Activated CD4-positive, alpha-beta T cell treated with anti-CD3 and anti-CD28 coated beads for 24 hours (primary cell): ENCODE data around the gene CKLF.

ENCODE experiments used
- DNase-seq, 2 donors: peaks; one replicate each; pipeline ENCODE4 v3.0.0-alpha.2; 2020; ENCODE audit warnings: low read depth in 2 of 2

CKLF gene

DNA sequence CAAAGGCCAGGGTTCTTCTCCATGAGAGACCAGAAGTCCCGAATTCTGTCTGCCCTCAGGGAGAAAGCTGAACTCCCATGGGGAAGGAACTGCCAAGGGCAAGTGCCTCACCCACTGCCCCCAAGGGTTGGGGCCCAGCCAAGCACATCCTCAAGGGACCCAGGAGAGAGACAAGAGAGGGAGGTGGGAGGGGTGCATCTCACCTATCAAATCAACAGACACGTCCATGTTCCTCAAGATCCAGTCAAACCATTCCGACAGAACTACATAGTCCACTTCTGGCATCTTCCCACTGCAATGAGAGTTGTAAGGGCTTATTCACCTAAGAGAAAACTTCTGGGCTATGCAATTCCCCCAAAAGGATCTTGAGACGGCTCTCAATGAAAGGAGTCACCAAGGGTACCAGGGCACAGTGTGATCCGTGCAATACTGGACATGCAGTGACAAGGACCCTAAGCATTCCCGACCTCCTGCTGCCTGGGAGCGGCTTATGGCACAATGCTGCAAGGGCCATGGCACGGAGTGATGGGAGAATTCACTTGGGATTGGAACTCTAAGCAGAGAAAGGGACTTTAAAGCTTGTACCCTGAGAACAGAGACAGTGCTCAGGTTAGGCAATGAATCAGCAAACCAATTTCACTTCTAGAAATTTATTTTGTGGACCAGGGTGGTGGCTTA is 34.7 kb upstream of the CKLF start:
- no peak for DNase-seq

DNA sequence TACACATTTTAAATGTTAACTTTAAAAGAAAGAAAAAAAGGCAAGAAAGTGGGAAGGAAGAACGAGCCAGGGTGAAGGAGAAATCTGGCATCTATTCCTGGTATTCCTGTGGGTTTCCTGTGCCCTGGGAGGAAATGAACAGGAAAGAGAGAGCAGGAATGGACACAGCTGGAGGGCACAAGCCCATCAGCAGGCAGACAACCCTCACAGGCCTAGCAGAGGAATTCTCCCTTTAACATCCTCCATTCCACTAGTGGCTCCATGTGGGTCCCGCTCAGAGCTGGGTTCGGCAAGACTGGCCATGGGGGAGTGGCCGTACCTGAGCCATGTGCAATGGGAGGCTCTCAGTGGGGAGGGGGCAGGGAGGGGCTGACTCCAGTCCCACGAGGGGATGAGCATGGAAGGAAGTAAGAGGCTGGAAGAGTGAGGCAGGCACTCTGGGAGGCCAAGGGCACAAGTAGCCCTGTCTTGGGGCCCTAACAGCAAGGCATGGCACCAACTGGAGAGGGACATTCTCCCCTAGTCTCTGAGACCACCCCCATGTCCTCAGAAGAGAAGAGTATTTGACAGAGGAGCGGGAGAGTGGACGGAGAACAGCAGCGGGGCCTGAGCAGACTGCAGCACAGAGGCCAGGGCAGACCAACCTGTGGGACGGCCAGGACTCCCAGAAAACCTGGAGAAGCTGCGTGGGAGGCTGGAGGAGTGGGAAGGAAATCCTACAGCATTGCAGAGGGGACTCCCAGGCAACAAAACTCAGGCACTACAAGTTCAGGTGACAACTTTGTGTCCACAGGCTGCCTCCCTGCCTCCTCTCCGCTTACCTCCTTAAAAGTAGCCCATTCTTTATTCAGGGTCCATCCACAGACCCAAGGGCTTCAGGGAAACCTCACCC is 32.6 kb upstream of the CKLF start:
- no peak for DNase-seq

DNA sequence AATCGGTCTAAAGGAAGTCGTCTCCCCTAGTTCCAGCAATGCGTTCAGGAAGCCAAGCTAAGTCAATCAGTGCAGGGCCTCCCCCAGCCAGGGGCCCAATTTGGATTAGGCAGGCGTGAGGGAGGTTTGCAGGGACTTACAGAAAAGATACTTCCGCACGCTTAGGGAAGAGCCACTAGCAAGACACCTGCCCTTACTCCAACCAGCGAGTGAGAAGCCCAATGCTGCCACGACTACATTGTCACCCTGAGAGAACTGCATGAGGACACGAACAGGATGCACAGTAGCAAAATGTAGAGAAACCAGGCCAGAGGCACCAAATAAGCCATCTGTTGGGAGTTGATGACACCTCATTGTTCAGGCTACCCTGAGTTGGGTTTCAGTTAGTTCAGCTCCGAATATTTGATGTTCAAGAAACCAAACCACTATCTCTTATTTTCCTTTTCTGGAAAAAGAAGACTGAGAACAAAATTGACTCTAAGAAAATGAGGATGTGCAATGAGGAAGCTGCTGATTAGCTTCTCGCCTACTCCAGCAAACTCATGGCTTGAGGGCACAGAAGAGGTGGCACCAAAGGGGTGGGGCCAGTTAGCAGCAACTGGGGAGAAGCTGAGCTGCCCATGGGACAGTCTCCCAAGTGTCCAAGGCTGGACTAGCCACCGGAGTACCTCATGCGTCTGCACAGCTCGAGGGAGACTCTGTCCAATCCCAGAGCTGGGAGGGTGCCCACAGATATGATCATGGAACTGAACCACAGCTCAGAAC is 31.8 kb upstream of the CKLF start:
- DNase-seq = no peak

DNA sequence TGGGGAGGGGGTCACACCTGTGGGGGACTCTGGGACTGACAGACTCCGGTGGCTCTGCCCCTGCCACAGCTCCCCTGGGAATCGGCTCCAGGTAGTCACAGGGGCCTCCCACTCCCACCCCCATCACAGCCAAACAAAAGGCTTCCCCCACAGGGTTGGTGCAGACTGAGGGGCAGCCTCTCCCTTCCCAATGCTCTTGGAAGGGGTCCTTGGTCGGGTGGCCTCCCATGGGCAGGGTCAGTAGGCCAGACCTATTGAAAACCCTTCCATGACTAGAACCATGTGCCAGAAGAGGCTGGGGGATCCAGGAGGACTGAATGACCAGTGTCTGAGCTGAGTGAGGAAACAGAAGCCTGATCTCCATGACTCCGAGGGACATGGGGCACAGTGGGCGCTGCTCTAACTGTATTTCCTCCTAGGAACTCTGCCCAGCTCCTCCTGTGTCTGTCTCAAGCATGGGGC is 31.1 kb upstream of the CKLF start:
- no peak for DNase-seq

DNA sequence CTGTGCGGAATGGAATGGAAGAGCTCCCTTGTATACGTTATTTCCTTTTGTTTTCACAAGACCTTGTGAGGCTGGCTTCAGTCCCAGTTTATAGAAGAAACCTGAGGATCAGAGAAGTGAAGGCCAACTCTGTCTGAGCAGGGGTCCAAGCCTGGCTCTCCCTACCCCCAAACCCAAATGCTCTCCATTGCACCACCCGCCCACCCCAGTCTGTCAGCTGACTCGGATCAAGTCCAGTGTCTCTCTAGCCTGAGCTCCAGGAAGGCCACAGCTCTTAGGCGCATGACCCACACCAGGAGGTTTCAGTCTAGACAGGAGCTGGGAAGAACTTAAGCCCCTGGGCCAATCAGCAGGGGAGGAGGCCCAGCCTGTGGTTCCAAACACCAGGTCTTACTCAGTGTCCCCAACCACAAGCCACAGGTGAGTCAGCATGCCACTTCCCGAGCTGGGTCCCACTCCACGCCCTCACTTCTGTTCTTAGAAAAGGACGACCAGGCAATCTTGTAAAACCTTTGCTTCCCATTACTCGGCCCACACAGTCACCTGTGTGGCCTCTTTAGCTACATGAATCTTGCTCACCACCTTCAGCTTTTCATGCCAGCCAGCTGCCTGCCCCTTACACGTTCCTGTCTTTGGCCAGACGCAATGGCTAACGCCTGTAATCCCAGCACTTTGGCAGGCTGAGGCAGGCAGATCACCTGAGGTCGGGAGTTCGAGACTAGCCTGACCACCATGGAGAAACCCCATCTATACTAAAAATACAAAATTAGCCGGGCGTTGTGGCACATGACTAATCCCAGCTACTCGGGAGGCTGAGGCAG is 30.2 kb upstream of the CKLF start:
- peak; percentile 85 to 92 for DNase-seq

DNA sequence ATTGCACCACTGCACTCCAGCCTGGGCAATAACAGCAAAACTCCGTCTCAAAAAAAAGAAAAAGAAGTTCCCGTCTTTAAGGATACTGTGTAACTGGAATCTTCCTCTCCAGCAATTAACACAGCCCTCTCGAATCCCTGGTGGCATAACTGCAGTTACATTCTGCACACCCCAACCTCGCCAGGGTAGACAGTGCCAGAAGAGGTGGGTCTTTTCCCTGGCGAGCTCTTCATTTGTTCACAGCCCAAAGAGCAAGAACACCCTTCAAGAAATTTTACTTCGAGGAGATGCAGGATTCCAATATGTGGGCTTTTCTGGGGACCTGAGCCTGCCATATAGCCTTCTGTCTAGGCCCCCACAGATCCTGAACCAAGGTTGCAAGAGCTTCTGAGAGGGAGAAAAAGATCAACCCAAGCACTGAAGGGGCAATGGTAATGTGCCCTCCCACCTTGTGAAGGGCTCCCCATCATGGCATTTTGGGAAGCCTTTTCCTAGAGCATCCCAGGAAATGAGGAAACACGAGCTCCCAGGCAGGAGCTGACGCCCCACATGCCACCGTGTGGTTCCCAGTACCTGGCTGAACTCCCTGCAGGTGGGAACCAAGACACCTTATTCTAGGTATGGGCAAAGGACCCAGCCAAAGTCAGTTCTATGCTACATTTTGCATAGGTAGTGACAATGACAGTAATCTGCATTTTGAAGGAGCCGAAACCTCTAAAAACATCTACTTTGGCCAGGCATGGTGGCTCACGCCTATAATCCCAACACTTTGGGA is 29.4 kb upstream of the CKLF start:
- DNase-seq = no peak

DNA sequence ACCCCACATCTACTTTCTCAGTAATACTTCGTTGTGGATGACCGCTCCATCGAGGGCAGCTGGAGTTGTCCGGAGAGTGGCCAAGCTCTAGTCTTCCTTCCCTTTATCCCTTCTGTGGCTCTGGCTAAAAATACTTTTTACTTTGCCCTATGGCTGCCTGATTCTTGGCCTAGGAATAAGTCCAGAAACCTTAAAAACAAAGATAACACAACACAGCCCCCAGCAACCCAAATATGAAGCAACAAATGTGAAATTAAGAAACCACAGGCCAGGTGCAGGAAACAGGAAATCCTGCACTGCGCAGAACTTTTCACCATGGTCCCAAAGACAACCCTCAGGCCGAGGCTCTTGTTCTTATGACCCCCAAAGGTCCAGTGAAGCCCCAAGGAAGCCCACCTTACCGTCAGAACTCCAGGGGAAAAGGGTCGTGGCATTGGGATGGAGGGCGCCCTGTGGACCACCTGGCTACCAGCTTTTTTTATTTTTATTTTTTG is 28.5 kb upstream of the CKLF start:
- DNase-seq = no peak

DNA sequence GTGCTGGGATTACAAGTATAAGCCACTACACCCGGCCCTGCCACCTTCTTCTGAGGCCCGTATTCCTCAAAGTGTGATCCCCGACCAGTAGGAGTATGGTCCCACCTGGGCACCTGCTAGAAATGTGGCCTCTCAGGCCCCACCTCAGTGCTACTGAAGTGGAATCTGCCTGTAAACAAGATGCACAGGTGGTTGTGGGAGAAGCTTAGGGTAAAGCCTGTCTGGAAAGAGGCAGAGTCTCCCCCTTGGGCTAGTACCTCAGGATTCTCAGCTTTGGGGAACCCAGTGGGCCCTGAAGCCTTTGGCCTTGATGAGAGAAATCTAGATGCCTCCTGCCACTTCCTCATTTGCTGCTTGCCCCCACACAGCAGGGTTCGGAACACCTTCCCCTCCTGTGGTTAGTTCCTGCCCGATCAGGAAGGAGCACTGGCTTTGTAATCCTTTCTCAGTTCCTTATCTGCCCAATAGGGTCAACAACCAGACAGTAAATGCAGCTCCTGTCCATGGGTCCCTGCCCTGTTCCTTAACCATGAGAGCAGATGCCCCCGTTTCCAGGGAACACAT is 27.7 kb upstream of the CKLF start:
- no peak for DNase-seq

DNA sequence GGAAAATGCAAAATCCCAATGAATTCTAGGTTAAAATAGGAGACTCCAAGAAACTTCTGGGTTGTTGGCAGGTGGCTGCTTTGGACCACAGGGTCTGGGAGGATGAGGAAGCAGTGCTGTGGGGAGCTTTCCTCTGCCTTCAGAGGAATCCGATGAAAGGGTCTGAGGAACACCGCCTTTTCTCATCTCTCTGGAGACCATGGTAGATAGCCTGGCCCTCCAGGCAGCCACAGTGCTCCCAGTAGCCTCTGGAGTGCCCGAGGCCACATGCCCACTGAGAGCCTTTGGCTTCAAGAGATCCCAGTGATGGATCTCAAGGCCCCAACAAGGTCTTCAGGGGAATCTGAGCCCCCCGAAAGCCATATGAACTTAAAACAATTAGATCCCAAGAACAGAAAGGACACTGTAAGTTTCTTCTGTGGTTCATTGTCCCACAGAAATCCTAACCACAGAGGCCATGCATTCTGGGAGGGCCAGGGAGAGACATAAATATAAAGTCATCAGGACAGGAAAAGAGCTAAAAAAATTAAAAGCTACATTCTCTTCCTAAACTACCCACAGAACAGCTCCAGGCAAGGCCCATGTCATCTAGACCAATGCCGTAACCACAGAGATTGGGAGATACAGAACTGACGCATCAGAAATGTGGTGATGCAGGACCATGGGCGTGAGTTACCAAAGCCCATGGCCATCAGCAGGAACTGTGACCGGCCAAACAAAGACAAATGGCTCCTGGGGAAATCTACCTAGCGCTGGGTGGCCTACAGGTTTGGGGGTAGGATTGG is 26.8 kb upstream of the CKLF start:
- no peak for DNase-seq

DNA sequence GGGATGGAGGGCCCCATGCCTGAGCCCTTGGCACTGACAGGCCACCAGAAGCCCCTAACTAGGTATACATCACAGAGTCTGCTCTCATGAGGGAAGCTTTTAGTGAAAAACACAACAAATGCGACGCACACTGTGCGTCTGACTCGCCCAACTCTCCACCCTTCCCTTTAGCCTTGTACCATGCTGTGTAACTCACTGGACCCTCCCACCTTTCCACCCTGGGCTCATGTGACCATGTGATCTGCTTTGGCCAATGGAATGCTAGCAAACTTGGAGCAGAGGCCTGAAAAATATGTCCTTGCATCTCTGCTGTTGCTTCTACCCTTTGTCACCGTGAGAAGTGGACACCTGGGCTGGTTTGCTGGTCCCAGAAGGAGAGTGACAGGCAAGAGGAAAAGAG is 24.1 kb upstream of the CKLF start:
- no peak for DNase-seq

DNA sequence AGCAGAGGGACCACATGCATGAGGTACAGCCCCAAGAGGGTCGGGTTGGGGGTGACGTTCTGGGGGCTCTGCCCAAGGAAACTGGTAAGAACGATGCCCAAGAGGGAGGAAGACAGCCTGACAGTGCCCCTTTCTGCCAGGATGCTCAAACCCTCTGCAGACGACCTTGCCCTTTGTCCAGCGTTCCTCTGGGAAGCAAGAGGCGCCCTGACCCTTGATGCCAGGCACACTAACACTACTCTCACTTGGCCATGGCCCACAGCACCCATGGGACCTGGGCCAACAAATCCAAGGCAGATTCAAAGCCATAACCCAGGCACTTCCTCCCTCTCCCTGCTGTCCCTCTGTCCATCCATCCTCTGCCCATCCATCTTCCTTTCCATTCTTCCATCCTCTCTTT is 22.9 kb upstream of the CKLF start:
- no peak for DNase-seq

DNA sequence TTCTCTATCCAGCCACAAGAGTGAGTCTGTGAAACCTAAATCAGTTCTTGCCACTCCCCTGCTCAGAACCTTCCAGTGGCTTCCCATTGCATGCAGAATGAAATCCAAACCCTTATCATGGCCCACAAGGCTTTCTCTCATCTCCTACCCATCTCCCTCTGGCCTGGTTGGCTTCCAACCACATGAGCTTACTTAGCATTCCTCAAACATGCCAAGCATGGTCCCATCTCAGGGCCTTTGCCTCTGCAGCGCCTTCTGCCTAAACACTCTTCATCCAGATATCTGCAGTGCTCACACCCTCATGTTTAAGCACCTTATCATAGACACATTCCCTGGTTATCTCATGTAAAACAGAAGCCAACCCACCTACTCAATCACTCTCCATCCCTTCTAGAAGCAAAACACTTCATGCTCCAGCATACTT is 18.0 kb upstream of the CKLF start:
- no peak for DNase-seq

DNA sequence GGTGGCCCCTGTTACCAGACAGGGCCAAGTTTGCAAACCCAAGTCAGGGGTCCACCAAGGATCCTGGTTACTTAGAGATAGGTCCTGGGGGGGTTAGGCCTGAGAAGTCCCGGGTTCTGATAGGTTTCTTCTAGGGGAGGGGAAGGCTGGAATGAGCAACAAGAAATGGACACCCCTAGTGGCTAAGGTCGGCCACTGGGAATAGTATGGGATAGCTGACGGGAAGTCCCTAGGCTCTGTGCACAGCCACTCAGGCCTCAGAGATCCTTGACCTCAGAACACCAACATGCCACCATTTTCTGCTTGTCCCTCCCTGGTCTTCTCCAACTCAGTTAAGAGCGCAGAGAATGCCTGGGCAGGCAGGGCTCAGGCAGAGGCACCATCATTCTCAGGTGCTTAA is 15.9 kb upstream of the CKLF start:
- DNase-seq = no peak

DNA sequence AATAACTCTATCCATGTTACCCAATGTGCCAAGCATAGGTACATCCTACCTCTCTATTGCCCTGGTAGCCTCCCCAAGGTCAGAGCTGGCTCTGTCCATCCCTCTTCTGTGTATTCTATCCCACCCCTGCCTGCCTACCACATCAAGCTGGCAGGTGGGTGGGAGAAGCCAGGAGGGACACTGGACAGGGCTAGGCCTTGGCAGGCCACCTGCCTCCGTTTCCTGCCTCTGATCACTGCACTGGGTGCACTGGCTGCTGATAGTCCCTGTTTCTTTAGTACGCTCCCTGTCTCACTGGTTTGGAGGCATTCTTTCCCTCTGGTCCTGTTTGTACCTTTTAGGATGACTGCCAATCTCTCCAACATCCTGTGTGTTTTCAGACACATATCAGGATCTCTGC is 15.1 kb upstream of the CKLF start:
- no peak for DNase-seq

DNA sequence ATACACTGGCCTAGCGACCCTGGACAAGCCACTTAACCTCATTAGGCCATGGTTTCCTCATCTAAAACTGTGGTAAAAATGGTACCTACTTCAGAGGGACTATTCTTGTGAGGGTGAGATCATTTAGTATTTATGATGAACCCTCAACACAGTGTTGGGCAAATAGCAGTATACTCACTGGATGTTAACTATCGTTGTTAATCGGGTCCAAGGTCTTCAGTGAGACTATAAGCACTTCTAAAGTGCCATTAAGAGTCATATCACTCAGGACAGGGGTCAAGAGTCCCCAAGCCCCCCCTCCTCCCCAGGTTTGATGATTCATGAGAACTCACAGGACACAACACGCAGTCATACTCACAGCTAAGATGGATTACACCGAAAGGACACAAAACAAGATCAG is 13.5 kb upstream of the CKLF start:
- no peak for DNase-seq

DNA sequence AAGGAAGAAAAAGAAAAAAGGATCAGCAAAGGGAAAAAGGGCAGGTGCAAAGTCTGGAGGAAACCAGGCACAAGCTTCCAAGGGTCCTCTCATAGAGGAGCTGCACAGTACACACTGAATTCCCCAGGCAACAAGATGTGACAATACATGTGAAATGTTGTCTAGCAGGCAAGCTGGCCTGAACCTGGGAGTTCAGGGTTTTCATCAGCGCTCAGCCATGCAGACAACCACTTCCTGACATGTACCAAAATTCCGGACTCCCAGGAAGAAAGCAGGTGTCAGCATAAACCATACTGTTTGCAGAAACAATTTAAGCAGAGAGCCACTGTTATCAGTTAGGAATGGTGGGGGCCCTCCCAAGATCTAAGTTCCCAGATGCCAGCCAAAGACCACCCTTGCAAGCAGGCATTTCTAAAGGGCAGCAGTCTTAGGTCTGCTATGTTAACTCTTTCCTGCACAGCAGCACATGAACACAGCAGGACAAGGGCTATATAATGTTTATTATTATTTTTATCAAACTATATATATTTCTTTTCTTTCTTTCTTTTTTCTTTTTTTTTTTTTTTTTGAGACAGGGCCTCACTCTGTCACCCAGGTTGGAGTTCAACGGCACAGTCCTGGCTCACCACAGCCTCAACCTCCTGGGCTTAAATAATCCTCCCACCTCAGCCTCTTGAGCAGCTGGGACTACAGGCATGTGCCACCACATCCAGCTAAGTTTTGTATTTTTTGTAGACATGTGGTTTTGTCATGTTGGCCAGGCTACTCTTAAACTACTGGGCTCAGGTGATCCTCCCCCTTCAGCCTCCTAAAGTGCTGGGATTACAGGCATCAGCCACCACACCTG is 12.5 kb upstream of the CKLF start:
- no peak for DNase-seq

DNA sequence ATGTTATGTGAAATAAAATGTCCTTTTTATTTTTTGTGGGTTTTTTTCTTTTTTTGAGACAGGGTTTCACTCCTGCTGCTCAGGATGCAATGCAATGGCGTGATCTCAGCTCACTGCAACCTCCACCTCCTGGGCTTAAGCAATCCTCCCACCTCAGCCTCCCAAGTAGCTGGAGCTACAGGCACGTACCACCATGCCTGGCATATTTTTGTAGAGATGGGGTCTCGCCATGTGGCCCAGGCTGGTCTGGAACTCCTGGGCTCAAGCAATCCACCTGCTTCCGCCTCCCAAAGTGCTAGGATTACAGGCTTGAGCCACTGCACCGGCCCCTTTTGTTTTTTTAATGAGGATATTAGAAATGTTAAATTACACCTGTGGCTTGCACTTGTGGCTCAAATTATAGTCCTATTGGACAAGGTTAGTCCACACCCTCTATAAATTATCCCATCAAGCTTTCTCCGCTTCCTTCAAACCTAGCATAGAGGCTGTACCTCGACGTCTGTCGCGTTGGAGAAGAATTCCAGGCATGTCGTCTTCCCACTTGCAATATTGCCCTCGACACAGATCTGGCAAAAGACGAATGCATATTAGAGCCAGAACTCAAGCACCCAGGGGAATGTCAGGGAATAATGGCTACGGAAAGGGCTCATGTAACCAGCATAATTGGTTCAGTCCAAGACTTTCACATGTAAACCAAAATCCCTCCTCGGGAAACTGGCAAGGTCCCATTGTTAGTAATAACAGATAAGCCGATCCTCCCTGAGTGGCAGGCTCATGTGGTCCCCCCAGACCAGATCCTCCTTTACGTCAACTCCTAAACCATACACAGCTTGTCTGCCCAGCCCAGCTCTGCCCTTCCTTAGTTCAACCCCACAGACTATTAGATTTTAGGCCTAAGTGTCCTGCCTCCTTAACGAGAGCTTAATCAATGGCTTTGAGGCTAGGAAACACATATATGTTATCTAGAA is 10.7 kb upstream of the CKLF start:
- no peak for DNase-seq
